Measurements from ENCODE around the gene MRPS6.

DNA sequence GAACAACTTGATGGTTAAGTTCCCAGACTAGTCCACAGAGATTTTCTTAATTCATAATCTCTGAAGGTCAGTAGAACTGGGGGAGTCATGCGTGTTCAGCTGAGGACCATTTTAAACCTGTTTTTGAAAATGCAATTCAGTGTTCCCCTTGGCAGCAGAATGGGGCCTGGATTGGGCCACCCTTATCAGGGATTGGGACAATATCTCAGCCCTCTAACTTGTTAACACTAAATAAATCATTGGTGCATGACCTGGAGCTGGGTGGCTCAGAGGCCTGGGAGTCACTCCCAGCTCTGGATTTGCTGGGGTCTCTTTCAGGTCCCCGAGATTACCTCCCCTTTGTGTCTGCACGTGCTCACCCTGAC, 55.3 kb downstream of the MRPS6 start:
- TF ChIP-seq CTCF (conservative IDR thresholded peaks at IDR 0.05) (no peak), EZH2 (IDR thresholded peaks at IDR 0.05; ENCODE audit: low read depth) (no peak)

All from PC-9 (cell line).